CD14-positive monocyte (primary cell): Measurements from ENCODE around the gene PAPSS2. TPM values are rescaled to one million over a fixed set of nuclear protein-coding genes. Genes with fewer than 3 reads are reported as not detected.

Source experiments
- DNase-seq, 3 donors: peaks; one replicate each; pipeline ENCODE4 v3.0.0-alpha.2; 2011 to 2022
- H2AFZ ChIP-seq: 2 replicates; pipeline ENCODE4 v1.6.0; 2012; ENCODE audit warnings: mild to moderate bottlenecking, low read depth, low read length, inconsistent platforms; ENCODE audit not compliant: insufficient read depth, poor library complexity, severe bottlenecking
- H3K27ac ChIP-seq, 2 donors: 1 replicate in 1 of 2; 2 replicates in 1 of 2; pipeline ENCODE4 v1.5.1; 2012 to 2013; ENCODE audit warnings: low read length in 2 of 2, control low read depth in 1 of 2, inconsistent platforms in 1 of 2, low read depth in 1 of 2, mild to moderate bottlenecking in 1 of 2
- H3K27me3 ChIP-seq, 2 donors: one replicate each; pipeline versions ENCODE4 v1.6.0 to v1.6.1; 2011 to 2013; ENCODE audit warnings: low read length in 2 of 2; ENCODE audit not compliant: control insufficient read depth in 2 of 2, insufficient read depth in 2 of 2
- H3K36me3 ChIP-seq, 2 donors: replicated peaks in 1 of 2; 1 replicate in 1 of 2; 2 replicates in 1 of 2; pipeline versions ENCODE4 v1.5.1 to v1.6.1; 2012 to 2013; ENCODE audit warnings: low read length in 2 of 2, control low read depth in 1 of 2, inconsistent platforms in 1 of 2, mild to moderate bottlenecking in 1 of 2; ENCODE audit not compliant: insufficient read depth in 2 of 2, control insufficient read depth in 1 of 2
- H3K4me1 ChIP-seq, 2 donors: 1 replicate in 1 of 2; 2 replicates in 1 of 2; pipeline versions ENCODE4 v1.5.1 to v1.6.1; 2012 to 2013; ENCODE audit warnings: low read length in 2 of 2, control low read depth in 1 of 2, inconsistent platforms in 1 of 2, mild to moderate bottlenecking in 1 of 2, moderate library complexity in 1 of 2; ENCODE audit not compliant: insufficient read depth in 2 of 2, control insufficient read depth in 1 of 2
- H3K4me2 ChIP-seq: replicated peaks from 2 replicates; pipeline ENCODE3; 2012; ENCODE audit warnings: low read length, moderate library complexity, mild to moderate bottlenecking; ENCODE audit not compliant: poor library complexity, severe bottlenecking; ENCODE audit errors: extremely low read depth
- H3K4me3 ChIP-seq, 3 experiments: fragments of 200-600 bp in 1 of 3; sonication (generic) in 1 of 3; replicated peaks in 1 of 3; 1 replicate in 2 of 3; 2 replicates in 1 of 3; pipeline ENCODE4 v1.5.1; 2011 to 2013; ENCODE audit warnings: low read length in 3 of 3, mild to moderate bottlenecking in 3 of 3, control low read depth in 2 of 3, low read depth in 2 of 3, inconsistent platforms in 1 of 3, moderate library complexity in 1 of 3
- H3K79me2 ChIP-seq: 2 replicates; pipeline ENCODE4 v1.6.0; 2012; ENCODE audit warnings: mild to moderate bottlenecking, control low read depth, inconsistent platforms, low read length, moderate library complexity; ENCODE audit not compliant: insufficient read depth
- H3K9ac ChIP-seq: 2 replicates; pipeline ENCODE4 v1.6.0; 2017; ENCODE audit warnings: low read length, mild to moderate bottlenecking; ENCODE audit not compliant: insufficient read depth, poor library complexity, severe bottlenecking
- H3K9me3 ChIP-seq, 2 donors: replicated peaks in 1 of 2; 1 replicate in 1 of 2; 2 replicates in 1 of 2; pipeline versions ENCODE4 v1.5.1 to v1.6.1; 2012 to 2013; ENCODE audit warnings: low read length in 2 of 2, control low read depth in 1 of 2; ENCODE audit not compliant: control insufficient read depth in 1 of 2, insufficient read depth in 1 of 2
- H4K20me1 ChIP-seq: 2 replicates; pipeline ENCODE4 v1.6.0; 2012; ENCODE audit warnings: mild to moderate bottlenecking, low read length, control low read depth, moderate library complexity; ENCODE audit not compliant: insufficient read depth
- H3K27ac Mint-ChIP-seq, 7 donors: one replicate each; pipeline ENCODE4 v1.8.0; 2020; ENCODE audit warnings: mild to moderate bottlenecking in 7 of 7, mixed read lengths in 7 of 7, moderate library complexity in 6 of 7, inconsistent platforms in 2 of 7
- H3K27me3 Mint-ChIP-seq, 3 donors: one replicate each; pipeline ENCODE4 v1.8.0; 2021 to 2022; ENCODE audit warnings: low read depth in 3 of 3, mild to moderate bottlenecking in 3 of 3, mixed read lengths in 3 of 3, moderate library complexity in 3 of 3, inconsistent platforms in 1 of 3
- H3K36me3 Mint-ChIP-seq, 2 donors: one replicate each; pipeline ENCODE4 v1.8.0; 2020; ENCODE audit warnings: mixed read lengths in 2 of 2, inconsistent platforms in 1 of 2, mild to moderate bottlenecking in 1 of 2
- H3K4me1 Mint-ChIP-seq: one replicate; pipeline ENCODE4 v1.8.0; 2020; ENCODE audit warnings: mild to moderate bottlenecking, mixed read lengths
- H3K4me3 Mint-ChIP-seq, 2 donors: one replicate each; pipeline ENCODE4 v1.8.0; 2020; ENCODE audit warnings: mild to moderate bottlenecking in 2 of 2, mixed read lengths in 2 of 2, moderate library complexity in 1 of 2
- H3K9me3 Mint-ChIP-seq, 7 donors: one replicate each; pipeline ENCODE4 v1.8.0; 2020 to 2022; ENCODE audit warnings: mixed read lengths in 7 of 7, mild to moderate bottlenecking in 6 of 7, moderate library complexity in 6 of 7, inconsistent platforms in 2 of 7
- CTCF ChIP-seq: fragments of 200-600 bp; IDR thresholded peaks from one replicate; pipeline ENCODE4 v1.8.0; 2022; ENCODE audit warnings: antibody characterized with exemption, mild to moderate bottlenecking
- WGBS: methylation state at CpG from one replicate; pipeline ENCODE4 v1.1.5; 2013; ENCODE audit warnings: missing lambda C conversion rate; ENCODE audit not compliant: insufficient coverage; 5-methylcytosine and 5-hydroxymethylcytosine counted together
- intact Hi-C, 2 donors: fragments of 100-400 bp; cut with micrococcal nuclease; formaldehyde crosslinking; loops; one replicate each; pipeline versions ENCODE4 v1.15.0 to v1.15.1; 2023
- polyA plus RNA-seq, 3 donors: library from polyadenylated mRNA; depleted of rRNA in 1 of 3; unstranded in 2 of 3; stranded (reverse) in 1 of 3; fragments of 300-500 nt in 2 of 3; fragments of >200 nt in 1 of 3; fragmentation: Illumina TruSeq in 2 of 3; gene quantifications; 1 replicate in 2 of 3; 2 replicates in 1 of 3; pipeline ENCODE4 v1.2.3, GENCODE V29; 2012 to 2021

PAPSS2 gene
- polyA plus RNA-seq, 3 donors, result 3.5 to 6.5 (median 6.2) TPM

- no peak overlapping the region for H3K9ac ChIP-seq
- H3K27me3 ChIP-seq, result no peaks in the 10 kb centered on the region
- no peaks in the 10 kb centered on the region for H3K4me1 Mint-ChIP-seq
- no peak for DNase-seq
- WGBS, result 85% methylated on average over 7 of the region's 9 CpGs
- H3K27ac ChIP-seq, result no peak overlapping the region
- peaks cover 0 to 3% (median 0%) of the 10 kb centered on the region in 7 donors for H3K9me3 Mint-ChIP-seq
- TF ChIP-seq CTCF, result no peak
- no peak overlapping the region for H3K4me3 Mint-ChIP-seq
- intact Hi-C loops, result no loop called here
- H3K79me2 ChIP-seq, result no peaks in the 10 kb centered on the region
- H2AFZ ChIP-seq, result no peak overlapping the region
- H3K9me3 ChIP-seq, result no peaks in the 10 kb centered on the region
- H3K36me3 ChIP-seq, result no peaks in the 10 kb centered on the region
- H3K27me3 Mint-ChIP-seq, result peaks cover 0 to 4% (median 2%) of the 10 kb centered on the region in 3 donors
- no peak overlapping the region for H3K4me2 ChIP-seq
- H3K27ac Mint-ChIP-seq, result no peak overlapping the region
- H4K20me1 ChIP-seq, result no peaks in the 10 kb centered on the region
- no peak overlapping the region for H3K4me3 ChIP-seq
- H3K4me1 ChIP-seq, result no peaks in the 10 kb centered on the region
- H3K36me3 Mint-ChIP-seq, result no peaks in the 10 kb centered on the region
Observed at GRCh38 chr10:87702260-87702972, 42.7 kb downstream of the PAPSS2 start.

GRCh38 chr10:87702973-87703294 lies 43.3 kb downstream of the PAPSS2 start:
- H3K36me3 Mint-ChIP-seq, result no peaks in the 10 kb centered on the region
- Histone ChIP-seq H3K9ac (no peak overlapping the region), H4K20me1 (no peaks in the 10 kb centered on the region), H3K4me2 (no peak overlapping the region), H2AFZ (no peak overlapping the region), H3K79me2 (no peaks in the 10 kb centered on the region), H3K4me1 (no peaks in the 10 kb centered on the region), H3K36me3 (no peaks in the 10 kb centered on the region), H3K27me3 (no peaks in the 10 kb centered on the region), H3K27ac (no peak overlapping the region), H3K9me3 (no peaks in the 10 kb centered on the region), H3K4me3 (no peak overlapping the region)
- TF ChIP-seq CTCF, result no peak
- intact Hi-C loops, result no loop called here
- H3K9me3 Mint-ChIP-seq, result peaks cover 0 to 3% (median 0%) of the 10 kb centered on the region in 7 donors
- H3K4me3 Mint-ChIP-seq, result no peak overlapping the region
- WGBS, result 100% methylated on average over 1 of the region's 4 CpGs
- H3K4me1 Mint-ChIP-seq, result no peaks in the 10 kb centered on the region
- H3K27me3 Mint-ChIP-seq, result peaks cover 0 to 4% (median 2%) of the 10 kb centered on the region in 3 donors
- no peak overlapping the region for H3K27ac Mint-ChIP-seq
- DNase-seq, result no peak
